CD4-positive, alpha-beta T cell treated with Interferon gamma for 1 hour (primary cell): ENCODE measurements around the gene MYO5A.
"Not testable (repeated sequence)": the region's sequence is repeated elsewhere in the genome, so short reads cannot be mapped to it uniquely, and the experiment has no call there.

Experiments used
- DNase-seq: peaks from one replicate; pipeline ENCODE4 v3.0.0-alpha.2; 2020

The MYO5A gene

DNA sequence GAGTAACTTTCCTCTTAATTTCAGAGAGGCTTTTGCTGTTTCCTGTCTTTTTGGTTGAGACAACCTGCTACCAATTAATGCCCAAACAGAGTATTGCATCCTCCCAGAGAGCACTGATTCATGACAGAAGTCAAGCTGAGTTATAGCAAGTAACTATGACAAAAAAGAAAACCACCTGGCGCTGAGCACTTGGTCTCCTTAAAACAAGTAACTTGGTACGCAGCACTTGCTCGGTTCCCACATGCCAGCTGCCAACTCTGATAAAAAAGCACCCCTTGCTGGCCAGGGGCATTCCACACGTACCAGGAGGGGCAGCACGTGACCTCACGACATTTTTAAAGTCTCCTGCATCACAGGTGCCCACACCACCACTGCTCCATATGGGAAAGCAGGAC, 219.5 kb downstream of the MYO5A start:
- DNase-seq, result no peak

- DNase-seq, result no peak
Observed at GRCh38 chr15:52308446-52309153, 220.1 kb downstream of the MYO5A start.

DNA sequence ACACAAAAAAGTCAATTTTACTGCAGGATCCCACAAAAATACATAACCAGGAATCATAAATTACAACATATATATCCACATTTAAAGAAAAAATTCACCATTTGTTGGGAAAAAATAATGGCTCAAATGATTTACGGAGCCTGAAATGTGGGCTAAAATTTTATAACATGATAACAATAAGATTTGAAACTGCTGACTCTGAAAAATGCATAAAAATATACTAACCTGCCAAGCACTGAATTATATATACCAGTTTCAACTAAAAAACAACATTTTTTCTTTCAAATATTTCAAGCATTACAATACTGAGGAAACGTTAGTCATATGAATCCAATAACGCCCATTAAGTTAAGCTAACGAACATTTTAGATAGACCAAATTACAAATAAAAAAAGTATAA, 220.8 kb downstream of the MYO5A start:
- DNase-seq, result no peak

GRCh38 chr15:52306270-52306669, 222.4 kb downstream of the MYO5A start:
- no peak for DNase-seq

- no peak for DNase-seq
Observed at GRCh38 chr15:52303093-52303772, 225.4 kb downstream of the MYO5A start.

DNA sequence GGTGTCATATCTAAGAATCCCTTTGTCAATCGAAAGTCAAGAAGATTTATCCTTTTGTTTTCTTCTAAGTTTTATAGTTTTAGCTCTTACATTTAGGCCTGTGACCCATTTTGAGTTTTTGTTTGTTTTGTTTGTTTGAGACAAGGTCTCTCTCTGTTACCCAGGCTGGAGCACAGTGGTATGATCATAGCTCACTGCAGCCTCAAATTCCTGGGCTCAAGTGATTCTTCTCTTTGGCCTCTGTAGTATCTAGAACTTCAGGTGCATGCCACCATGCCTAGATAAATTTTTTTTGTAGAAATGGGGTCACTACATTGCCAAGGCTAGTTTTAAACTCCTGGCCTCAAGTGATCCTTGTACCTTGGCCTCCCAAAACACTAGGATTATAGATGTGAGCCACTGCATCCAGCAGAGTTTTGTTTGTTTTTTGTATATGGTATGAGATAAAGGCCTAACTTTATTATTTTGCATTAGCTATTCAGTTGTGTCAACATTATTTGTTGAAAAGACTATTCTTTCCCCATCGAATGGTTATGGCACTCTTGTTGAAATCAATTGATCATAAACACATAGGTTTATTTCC, 227.3 kb downstream of the MYO5A start:
- DNase-seq, result no peak

DNA sequence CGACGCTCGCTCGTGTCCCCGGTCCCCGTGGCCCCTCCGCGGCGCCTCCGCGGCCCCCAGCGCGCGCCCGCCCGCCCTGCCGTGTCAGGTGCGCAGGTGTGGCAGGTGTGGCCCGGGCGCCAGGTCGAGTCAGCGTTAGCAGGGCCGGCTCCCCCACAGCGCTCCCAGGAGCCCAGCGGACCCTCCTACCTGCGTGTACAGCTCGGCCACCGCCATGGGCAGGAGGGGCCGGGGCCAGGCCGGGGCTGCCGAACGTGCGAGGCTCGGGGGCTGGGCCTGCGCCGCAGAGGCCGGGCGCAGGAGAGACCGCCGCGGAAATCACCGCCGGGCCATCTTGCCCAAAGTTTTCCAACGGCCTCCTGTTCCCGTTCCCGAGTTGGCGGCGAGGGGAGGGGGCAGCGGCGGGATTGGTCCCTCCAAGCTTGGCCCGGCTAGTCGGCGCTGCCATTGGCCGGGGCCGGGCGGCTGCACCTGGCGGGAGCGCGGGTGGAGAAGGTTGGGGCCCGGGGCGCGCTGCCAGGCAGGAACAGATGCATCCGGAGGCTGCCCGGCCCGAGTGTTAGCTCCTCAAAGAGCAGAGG, 233.2 kb downstream of the MYO5A start, which contains the start of gene MYO5C:
Gene MYO5C (minus strand): TSS at position 384 of the 581 bp plus-strand sequence. CDS start 168 bp downstream, at position 216.
- DNase-seq, result no peak

DNA sequence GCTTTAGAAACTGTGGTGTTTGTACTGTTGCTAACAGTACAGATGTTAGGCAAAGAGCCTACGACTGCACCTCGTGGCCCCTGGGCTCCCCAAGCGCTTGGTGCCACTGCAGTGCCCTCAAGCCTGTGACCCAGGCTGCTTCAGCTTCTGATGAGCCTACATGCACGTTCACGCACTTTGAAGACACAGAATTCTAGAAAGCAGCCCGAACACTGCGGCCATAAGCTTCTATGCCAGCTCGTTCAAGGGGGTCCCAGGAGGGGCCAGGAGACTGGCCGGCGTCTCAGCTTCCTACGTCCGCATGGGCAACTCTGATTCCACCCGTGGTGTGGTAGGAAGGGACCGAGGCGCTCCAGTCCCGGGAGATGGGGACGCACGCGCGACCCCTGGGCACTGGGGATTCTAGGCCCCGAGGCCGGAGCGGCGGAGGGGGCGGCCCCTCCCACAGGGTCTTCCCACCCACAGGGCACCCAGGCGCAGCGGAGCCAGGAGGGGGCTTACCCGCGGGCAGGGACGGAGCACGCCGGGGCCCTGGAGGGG, 233.7 kb downstream of the MYO5A start:
- DNase-seq, result no peak

DNA sequence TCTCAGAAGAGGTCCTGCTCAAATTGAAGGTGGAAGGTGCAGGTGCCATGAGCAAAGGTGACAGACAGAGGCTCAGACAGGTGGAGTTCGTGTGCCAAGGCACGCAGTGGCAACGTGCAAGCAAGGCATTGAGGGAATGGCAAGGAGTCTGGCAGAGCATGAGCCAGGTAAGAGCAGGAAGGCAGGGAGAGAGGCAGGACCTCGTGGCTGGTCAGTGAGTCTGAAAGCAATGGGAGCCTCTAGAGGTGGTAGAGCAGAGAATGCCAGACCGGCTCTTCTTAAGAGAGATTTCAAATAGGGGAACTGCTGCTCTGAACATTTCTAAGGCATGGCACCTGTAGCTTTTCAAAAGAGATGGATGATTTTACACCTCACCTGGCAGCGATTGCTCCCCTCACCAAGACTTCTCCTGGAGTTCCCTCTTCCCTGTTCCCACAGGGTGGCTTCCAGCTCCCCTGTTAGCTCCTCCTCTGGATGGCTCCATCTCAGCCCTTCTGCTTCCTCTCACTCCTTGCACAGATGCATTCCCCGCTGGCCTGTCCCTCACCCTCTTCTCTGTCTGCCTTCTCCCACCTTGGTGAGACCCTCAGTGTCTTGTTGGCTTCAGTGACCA, 235.8 kb downstream of the MYO5A start:
- DNase-seq, result no peak

DNA sequence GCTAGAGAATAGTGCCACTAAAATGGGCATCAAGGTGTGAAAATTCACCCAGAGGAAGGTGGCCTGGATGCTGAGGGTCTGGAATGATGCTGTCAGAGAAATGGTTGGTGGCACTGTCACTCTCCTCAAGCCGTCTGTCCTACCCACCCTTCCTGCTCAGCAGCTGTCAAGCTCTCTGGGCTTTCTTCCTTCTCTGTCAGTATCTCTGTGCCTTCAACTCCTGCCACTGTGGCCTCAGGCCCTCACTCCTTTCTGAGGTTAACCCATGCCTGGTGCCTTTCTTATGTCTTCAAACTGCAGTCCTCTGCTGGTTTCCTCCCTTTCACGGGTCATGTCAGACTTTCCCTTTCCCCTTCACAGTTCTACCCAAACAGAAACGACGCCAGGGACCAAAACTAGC, 237.5 kb downstream of the MYO5A start:
- no peak for DNase-seq

- DNase-seq, result no peak
Observed at GRCh38 chr15:52290800-52291199, 237.9 kb downstream of the MYO5A start.

- no peak for DNase-seq
Observed at GRCh38 chr15:52290329-52290728, 238.4 kb downstream of the MYO5A start.

- DNase-seq, result no peak
Observed at GRCh38 chr15:52289629-52290081, 239.0 kb downstream of the MYO5A start.

DNA sequence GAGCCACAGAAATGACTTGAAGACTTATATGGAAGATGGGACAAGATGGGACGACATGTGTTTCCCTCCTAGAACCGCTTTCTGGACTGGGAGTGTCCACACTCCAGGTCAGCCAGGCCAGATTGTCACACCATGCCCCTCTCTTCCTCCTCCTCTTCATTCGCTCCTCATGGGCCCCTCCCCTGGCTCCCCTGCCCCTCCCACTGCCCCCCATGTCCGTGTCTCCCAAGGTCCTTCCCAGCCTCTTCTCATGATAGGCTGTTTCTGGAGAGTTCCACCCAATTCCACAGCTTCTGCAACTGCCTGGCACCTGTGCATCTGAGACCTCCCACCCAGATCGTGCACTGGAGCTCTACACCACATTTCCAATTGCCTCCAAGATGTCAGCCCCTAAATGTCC, 239.7 kb downstream of the MYO5A start:
- no peak for DNase-seq

- DNase-seq, result no peak
Observed at GRCh38 chr15:52288051-52288942, 240.4 kb downstream of the MYO5A start.

- DNase-seq, result no peak
Observed at GRCh38 chr15:52287114-52287513, 241.6 kb downstream of the MYO5A start.

GRCh38 chr15:52285941-52286340, 242.7 kb downstream of the MYO5A start:
- not testable (repeated sequence) for DNase-seq

GRCh38 chr15:52284164-52284563, 244.5 kb downstream of the MYO5A start:
- no peak for DNase-seq

DNA sequence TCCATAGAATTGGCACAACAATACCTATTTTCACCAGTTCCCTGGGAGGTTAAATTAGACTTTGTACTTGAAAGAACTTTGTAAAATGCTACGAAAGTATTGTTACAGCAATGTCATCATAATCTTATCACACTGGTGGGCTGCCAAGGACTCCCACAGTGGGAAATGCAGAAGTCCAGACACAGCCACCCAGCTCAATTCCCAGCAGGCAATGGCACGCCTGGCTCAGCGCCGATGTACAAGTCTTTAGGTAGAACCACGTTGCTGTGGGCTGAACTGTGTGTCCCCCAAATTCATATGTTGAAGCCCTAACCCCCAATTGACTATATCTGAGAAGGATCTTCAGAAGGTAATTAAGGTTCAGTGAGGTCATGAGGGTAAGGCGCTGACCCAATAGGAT, 245.4 kb downstream of the MYO5A start:
- no peak for DNase-seq

DNA sequence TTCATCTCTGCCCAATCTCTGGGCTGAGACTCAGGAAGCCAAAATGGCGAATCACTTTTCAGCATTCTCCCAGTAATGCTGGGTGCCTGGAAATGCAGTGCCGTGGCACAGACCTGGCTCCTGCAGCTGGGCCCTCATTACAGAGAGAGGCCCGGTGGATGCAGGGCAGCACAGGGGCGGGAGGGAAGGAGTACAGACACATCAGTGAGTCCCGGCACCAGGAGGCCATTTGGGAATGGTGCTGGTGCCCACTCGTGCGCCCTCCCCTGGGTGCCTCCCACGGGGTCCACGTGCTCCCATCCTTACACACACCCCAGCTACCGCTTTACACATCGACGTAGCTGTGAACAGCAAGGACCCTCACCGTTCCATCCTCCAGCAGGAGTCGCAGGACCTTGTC, 246.3 kb downstream of the MYO5A start:
- DNase-seq, result no peak

- DNase-seq, result no peak
Observed at GRCh38 chr15:52281085-52282035, 247.3 kb downstream of the MYO5A start.
